Measurements from ENCODE around the gene AGAP2.

GRCh38 chr12:57749061-57749460, 10.5 kb upstream of the AGAP2 start:
- TF ChIP-seq TAF1 (IDR thresholded peaks at IDR 0.05; ENCODE audit: borderline replicate concordance, insufficient read depth, low read length) = no peak
- no peak for TF ChIP-seq REST (IDR thresholded peaks at IDR 0.05; ENCODE audit: insufficient read depth in 1 of 2, low read depth in 2 of 2, low read length in 2 of 2)
- TF ChIP-seq POLR2AphosphoS5 (IDR thresholded peaks at IDR 0.05; ENCODE audit: low read depth, low read length) = no peak; the same call in 1 of the 2 replicates
- TF ChIP-seq SIN3A (IDR thresholded peaks at IDR 0.05; ENCODE audit: borderline replicate concordance, insufficient read depth, low read length) = no peak
